Caco-2 (cell line): ENCODE results near the gene VAT1L. TPM values are rescaled to one million over a fixed set of nuclear protein-coding genes. Genes with fewer than 3 reads are reported as not detected.

Source experiments
- BruUV-seq: library from RNA; stranded (reverse); fragments of 400-500 nt; replicated peaks from 2 replicates; lab custom pipeline; 2021; lab: Mats Ljungman, UMichigan
- CTCF ChIA-PET: fragments of 300-600 bp; sonication (Branson Sonifier 250); formaldehyde crosslinking; loops from one replicate; lab custom pipeline; 2022; ENCODE audit warnings: antibody characterized with exemption; lab: Charles Lee
- POLR2A ChIA-PET: fragments of 300-600 bp; sonication (Branson Sonifier 250); formaldehyde crosslinking; loops from one replicate; lab custom pipeline; 2022; ENCODE audit warnings: antibody characterized with exemption; lab: Charles Lee
- DNase-seq, 2 experiments: peaks; one replicate each; pipeline versions ENCODE4 v3.0.0 to v3.0.0-alpha.2; 2020 to 2022
- H3K27me3 ChIP-seq: replicated peaks from 2 replicates; pipeline ENCODE4 v1.6.0; 2011; ENCODE audit warnings: low read length; ENCODE audit not compliant: control insufficient read depth, insufficient read depth
- H3K36me3 ChIP-seq: 2 replicates; pipeline ENCODE4 v1.5.1; 2011; ENCODE audit warnings: low read length; ENCODE audit not compliant: control insufficient read depth, insufficient read depth
- H3K4me1 ChIP-seq: fragments of 250-450 bp; sonication (Bioruptor Pico); 2 replicates; pipeline ENCODE4 v1.5.1; 2020; ENCODE audit warnings: mild to moderate bottlenecking
- H3K4me3 ChIP-seq: 2 replicates; pipeline ENCODE4 v1.5.1; 2011; ENCODE audit warnings: low read depth, mild to moderate bottlenecking, control low read depth, low read length
- H3K9me3 ChIP-seq: fragments of 250-450 bp; sonication (Bioruptor Pico); 2 replicates; pipeline ENCODE4 v1.5.1; 2020; ENCODE audit warnings: mild to moderate bottlenecking, moderate library complexity
- H3K27ac Mint-ChIP-seq: one replicate; pipeline ENCODE4 v1.8.0; 2022; ENCODE audit warnings: mixed read lengths; ENCODE audit not compliant: unreplicated experiment
- H3K27me3 Mint-ChIP-seq: one replicate; pipeline ENCODE4 v1.8.0; 2022; ENCODE audit warnings: mixed read lengths; ENCODE audit not compliant: insufficient read depth, unreplicated experiment
- H3K36me3 Mint-ChIP-seq: one replicate; pipeline ENCODE4 v1.8.0; 2022; ENCODE audit warnings: mild to moderate bottlenecking, mixed read lengths; ENCODE audit not compliant: insufficient read depth, unreplicated experiment
- H3K4me1 Mint-ChIP-seq: one replicate; pipeline ENCODE4 v1.8.0; 2022; ENCODE audit warnings: low read depth, mixed read lengths; ENCODE audit not compliant: unreplicated experiment
- H3K4me3 Mint-ChIP-seq: one replicate; pipeline ENCODE4 v1.8.0; 2022; ENCODE audit warnings: mild to moderate bottlenecking, moderate library complexity, mixed read lengths; ENCODE audit not compliant: unreplicated experiment
- H3K9me3 Mint-ChIP-seq: one replicate; pipeline ENCODE4 v1.8.0; 2022; ENCODE audit warnings: mixed read lengths; ENCODE audit not compliant: unreplicated experiment
- intact Hi-C: fragments of 100-400 bp; cut with micrococcal nuclease; formaldehyde crosslinking; loops from one replicate; pipeline ENCODE4 v1.10.0; 2022; ENCODE audit not compliant: unreplicated experiment
- total RNA-seq: library from RNA; stranded (reverse); gene quantifications from 2 replicates; pipeline ENCODE4 v1.2.3, GENCODE V29; 2022
- TF ChIP-seq, protein P1 (sequence below), 2 experiments: fragments of 200-600 bp in 1 of 2; IDR thresholded peaks; 1 replicate in 1 of 2; 2 replicates in 1 of 2; pipeline versions ENCODE4 v1.5.1 to v1.8.0; 2011 to 2022; ENCODE audit warnings: antibody characterized with exemption in 1 of 2, control low read depth in 1 of 2, inconsistent platforms in 1 of 2, low read depth in 1 of 2, low read length in 1 of 2, mild to moderate bottlenecking in 1 of 2, moderate library complexity in 1 of 2; ENCODE audit not compliant: insufficient read depth in 1 of 2, severe bottlenecking in 1 of 2, unreplicated experiment in 1 of 2

The VAT1L gene
- total RNA-seq, 1 experiment from 2014 or later, result not detected

DNA sequence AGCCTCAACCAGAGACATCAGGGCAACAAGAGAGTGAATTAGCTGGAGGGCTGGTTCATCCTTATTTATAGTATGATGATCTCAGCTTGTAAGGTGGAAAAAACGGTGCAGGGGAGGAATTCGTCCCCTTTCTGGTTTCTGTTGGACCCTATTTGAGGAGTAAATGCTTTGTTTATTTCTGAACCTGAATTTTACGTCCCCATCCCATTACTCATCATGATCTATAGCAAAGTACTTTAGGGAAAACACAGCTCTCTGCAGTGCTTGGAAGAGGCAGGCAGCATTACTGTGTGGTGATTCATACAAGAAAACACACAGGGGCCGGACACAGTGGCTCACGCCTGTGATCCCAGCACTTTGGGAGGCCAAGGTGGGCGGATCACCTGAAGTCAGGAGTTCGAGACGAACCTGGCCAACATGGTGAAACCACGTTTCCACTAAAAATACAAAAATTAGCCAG, 8.0 kb upstream of the VAT1L start:
- DNase-seq, result no peak
- Mint-ChIP-seq H3K9me3 (no peaks in the 10 kb centered on the region), H3K27ac (no peak overlapping the region), H3K27me3 (peaks cover 5% of the 10 kb centered on the region), H3K36me3 (no peaks in the 10 kb centered on the region), H3K4me1 (no peaks in the 10 kb centered on the region), H3K4me3 (no peak overlapping the region)
- H3K9me3 ChIP-seq, result no peaks in the 10 kb centered on the region
- ChIA-PET POLR2A (no interaction called here), CTCF (no interaction called here)
- H3K4me3 ChIP-seq, result no peak overlapping the region
- H3K4me1 ChIP-seq, result 0 out of 2 replicates have a peak, but pooled peaks cover 3% of the 10 kb centered on the region
- intact Hi-C loops, result no loop called here
- BruUV-seq, result no TSS peak
- no peaks in the 10 kb centered on the region for H3K36me3 ChIP-seq
- H3K27me3 ChIP-seq, result no peaks in the 10 kb centered on the region
- TF ChIP-seq, protein P1, sequence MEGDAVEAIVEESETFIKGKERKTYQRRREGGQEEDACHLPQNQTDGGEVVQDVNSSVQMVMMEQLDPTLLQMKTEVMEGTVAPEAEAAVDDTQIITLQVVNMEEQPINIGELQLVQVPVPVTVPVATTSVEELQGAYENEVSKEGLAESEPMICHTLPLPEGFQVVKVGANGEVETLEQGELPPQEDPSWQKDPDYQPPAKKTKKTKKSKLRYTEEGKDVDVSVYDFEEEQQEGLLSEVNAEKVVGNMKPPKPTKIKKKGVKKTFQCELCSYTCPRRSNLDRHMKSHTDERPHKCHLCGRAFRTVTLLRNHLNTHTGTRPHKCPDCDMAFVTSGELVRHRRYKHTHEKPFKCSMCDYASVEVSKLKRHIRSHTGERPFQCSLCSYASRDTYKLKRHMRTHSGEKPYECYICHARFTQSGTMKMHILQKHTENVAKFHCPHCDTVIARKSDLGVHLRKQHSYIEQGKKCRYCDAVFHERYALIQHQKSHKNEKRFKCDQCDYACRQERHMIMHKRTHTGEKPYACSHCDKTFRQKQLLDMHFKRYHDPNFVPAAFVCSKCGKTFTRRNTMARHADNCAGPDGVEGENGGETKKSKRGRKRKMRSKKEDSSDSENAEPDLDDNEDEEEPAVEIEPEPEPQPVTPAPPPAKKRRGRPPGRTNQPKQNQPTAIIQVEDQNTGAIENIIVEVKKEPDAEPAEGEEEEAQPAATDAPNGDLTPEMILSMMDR (IDR thresholded peaks at IDR 0.05; ENCODE audit: insufficient read depth in 1 of 2, low read depth in 1 of 2, low read length in 1 of 2, severe bottlenecking in 1 of 2, unreplicated experiment in 1 of 2), result no peak

GRCh38 chr16:77781091-77781490, 7.3 kb upstream of the VAT1L start:
- Mint-ChIP-seq H3K27ac (no peak overlapping the region), H3K36me3 (no peaks in the 10 kb centered on the region), H3K4me1 (no peaks in the 10 kb centered on the region), H3K9me3 (no peaks in the 10 kb centered on the region), H3K4me3 (no peak overlapping the region), H3K27me3 (peaks cover 5% of the 10 kb centered on the region)
- ChIA-PET POLR2A (interaction anchor here (0.6 kb wide), 1 partner anchor 1475 kb away, joined by 3 read pairs; no protein-coding TSS in a partner anchor), CTCF (interaction anchor here (1.1 kb wide), 1 partner anchor 104 kb away, joined by 3 read pairs; no protein-coding TSS in a partner anchor)
- TF ChIP-seq, protein P1 (IDR thresholded peaks at IDR 0.05; ENCODE audit: insufficient read depth in 1 of 2, low read depth in 1 of 2, low read length in 1 of 2, severe bottlenecking in 1 of 2, unreplicated experiment in 1 of 2), result no peak
- Histone ChIP-seq H3K36me3 (no peaks in the 10 kb centered on the region), H3K4me1 (0 out of 2 replicates have a peak, but pooled peaks cover 3% of the 10 kb centered on the region), H3K4me3 (no peak overlapping the region), H3K9me3 (no peaks in the 10 kb centered on the region), H3K27me3 (no peaks in the 10 kb centered on the region)
- no peak for DNase-seq
- intact Hi-C loops, result no loop called here
- BruUV-seq, result no TSS peak

DNA sequence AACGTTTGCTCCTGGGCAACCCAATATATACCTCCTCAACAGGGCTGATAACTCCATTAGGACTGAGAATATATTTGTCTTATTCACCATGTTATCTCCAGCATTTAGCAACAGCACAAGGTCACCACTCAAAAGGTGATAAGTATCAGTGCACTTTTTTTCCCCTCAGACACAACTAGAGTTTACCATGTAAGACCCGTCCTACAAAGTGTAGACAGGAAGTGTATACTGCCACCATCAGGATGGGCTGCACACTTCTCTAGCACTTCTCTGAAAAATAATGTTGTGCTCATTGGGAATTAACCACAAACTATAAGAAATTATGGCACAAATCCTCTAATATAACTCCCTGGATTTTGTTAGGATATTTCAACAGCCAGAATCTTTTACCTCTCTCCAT, 5.7 kb upstream of the VAT1L start:
- H3K4me1 ChIP-seq, result 0 out of 2 replicates have a peak, but pooled peaks cover 3% of the 10 kb centered on the region
- BruUV-seq, result no TSS peak
- TF ChIP-seq, protein P1 (IDR thresholded peaks at IDR 0.05; ENCODE audit: insufficient read depth in 1 of 2, low read depth in 1 of 2, low read length in 1 of 2, severe bottlenecking in 1 of 2, unreplicated experiment in 1 of 2), result peak; percentile 24 to 40
- no peaks in the 10 kb centered on the region for H3K9me3 ChIP-seq
- peak in 1 of 2 experiments; percentile 14 for DNase-seq
- no peaks in the 10 kb centered on the region for H3K4me1 Mint-ChIP-seq
- intact Hi-C loops, result loop anchor here (1.0 kb wide), 1 partner anchor 107 kb away; no protein-coding TSS in a partner anchor
- ChIA-PET POLR2A (no interaction called here), CTCF (no interaction called here)
- H3K27me3 ChIP-seq, result no peaks in the 10 kb centered on the region
- H3K4me3 Mint-ChIP-seq, result no peak overlapping the region
- peaks cover 20% of the 10 kb centered on the region for H3K27me3 Mint-ChIP-seq
- H3K36me3 ChIP-seq, result no peaks in the 10 kb centered on the region
- H3K9me3 Mint-ChIP-seq, result no peaks in the 10 kb centered on the region
- no peak overlapping the region for H3K4me3 ChIP-seq
- H3K27ac Mint-ChIP-seq, result no peak overlapping the region
- H3K36me3 Mint-ChIP-seq, result no peaks in the 10 kb centered on the region
